Loucy (cell line): ENCODE results near the gene ANP32A.

Source experiments
- H2AFZ ChIP-seq: fragments of 200-600 bp; sonication (generic); 2 replicates; pipeline ENCODE4 v1.6.0; 2016; ENCODE audit warnings: antibody characterized with exemption, mild to moderate bottlenecking, low read length, moderate library complexity
- H3F3A ChIP-seq: fragments of 200-600 bp; 2 replicates; pipeline ENCODE4 v1.6.0; 2016; ENCODE audit warnings: antibody characterized with exemption, low read depth, mild to moderate bottlenecking
- H3K27me3 ChIP-seq: fragments of 200-600 bp; sonication (generic); 2 replicates; pipeline ENCODE4 v1.6.1; 2014; ENCODE audit warnings: low read length, mild to moderate bottlenecking; ENCODE audit not compliant: insufficient read depth, poor library complexity, severe bottlenecking
- H3K36me3 ChIP-seq: fragments of 200-600 bp; sonication (generic); 2 replicates; pipeline ENCODE4 v1.6.1; 2016; ENCODE audit warnings: low read length; ENCODE audit not compliant: insufficient read depth
- H3K4me1 ChIP-seq: fragments of 200-600 bp; sonication (generic); 2 replicates; pipeline ENCODE4 v1.5.1; 2014; ENCODE audit warnings: low read length, mild to moderate bottlenecking; ENCODE audit not compliant: insufficient read depth, poor library complexity, severe bottlenecking
- H3K4me2 ChIP-seq: fragments of 200-600 bp; sonication (generic); 2 replicates; pipeline ENCODE4 v1.6.0; 2014; ENCODE audit warnings: antibody characterized with exemption, low read length, low read depth, mild to moderate bottlenecking; ENCODE audit not compliant: poor library complexity, severe bottlenecking
- H3K4me3 ChIP-seq: fragments of 200-600 bp; sonication (generic); 2 replicates; pipeline ENCODE4 v1.5.1; 2014; ENCODE audit warnings: low read length, mild to moderate bottlenecking, mixed read lengths; ENCODE audit not compliant: poor library complexity, severe bottlenecking
- H3K79me2 ChIP-seq: fragments of 200-600 bp; sonication (generic); 2 replicates; pipeline ENCODE4 v1.6.1; 2014; ENCODE audit warnings: low read length; ENCODE audit not compliant: insufficient read depth
- H3K9ac ChIP-seq: fragments of 200-600 bp; sonication (generic); 2 replicates; pipeline ENCODE4 v1.6.0; 2014; ENCODE audit warnings: mild to moderate bottlenecking, low read depth, low read length, moderate library complexity; ENCODE audit not compliant: poor library complexity, severe bottlenecking
- H3K9me2 ChIP-seq: fragments of 200-600 bp; sonication (generic); replicated peaks from 2 replicates; pipeline ENCODE4 v1.6.1; 2016; ENCODE audit warnings: low read depth, low read length, mixed read lengths
- H3K9me3 ChIP-seq: fragments of 200-600 bp; sonication (generic); 2 replicates; pipeline ENCODE4 v1.6.1; 2014; ENCODE audit warnings: mild to moderate bottlenecking, antibody characterized with exemption, low read length, low read depth; ENCODE audit not compliant: insufficient read depth
- H4K20me1 ChIP-seq: fragments of 200-600 bp; sonication (generic); 2 replicates; pipeline ENCODE4 v1.6.0; 2014; ENCODE audit warnings: antibody characterized with exemption, low read length, mild to moderate bottlenecking; ENCODE audit not compliant: insufficient read depth, poor library complexity, severe bottlenecking
- CTCF ChIP-seq: fragments of 200-600 bp; sonication (generic); conservative IDR thresholded peaks from 2 replicates; pipeline ENCODE4 v1.5.1; 2014; ENCODE audit warnings: mild to moderate bottlenecking, antibody characterized with exemption, low read length
- EZH2phosphoT487 ChIP-seq: fragments of 200-600 bp; IDR thresholded peaks from 2 replicates; pipeline ENCODE4 v1.6.1; 2018; ENCODE audit warnings: antibody characterized with exemption, mild to moderate bottlenecking, moderate library complexity, borderline replicate concordance

ANP32A gene

DNA sequence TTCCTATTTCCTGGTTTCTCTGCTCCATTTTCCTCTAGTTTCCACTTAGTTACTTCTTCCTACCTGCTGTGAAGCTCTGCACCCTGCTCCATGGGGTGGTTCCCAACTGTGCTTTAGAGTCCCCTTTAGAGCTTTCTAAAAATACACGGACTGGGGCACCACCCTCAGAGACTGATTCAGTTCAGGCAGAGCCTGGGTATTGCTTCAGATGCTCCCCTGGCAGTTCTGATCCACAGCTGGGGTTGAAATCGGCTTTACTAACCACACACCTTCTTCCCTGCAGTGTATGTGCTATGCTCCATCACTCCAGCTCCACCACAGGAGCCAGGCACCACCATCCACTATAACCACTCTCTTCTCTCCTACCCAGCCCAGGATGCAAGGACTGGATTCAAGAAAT lies 12.6 kb downstream of the ANP32A start:
- Histone ChIP-seq H3K4me1 (peaks cover 10% of the 10 kb centered on the region), H3K27me3 (no peaks in the 10 kb centered on the region), H3K4me3 (no peak overlapping the region), H3K9ac (no peak overlapping the region), H3K36me3 (peaks cover 67% of the 10 kb centered on the region; the same call in 1 of the 2 replicates), H3K9me2 (no peaks in the 10 kb centered on the region), H3K79me2 (peaks cover 100% of the 10 kb centered on the region), H3K4me2 (no peak overlapping the region), H3F3A (no peaks in the 10 kb centered on the region), H2AFZ (no peak overlapping the region), H4K20me1 (peaks cover 98% of the 10 kb centered on the region), H3K9me3 (no peaks in the 10 kb centered on the region)
- TF ChIP-seq EZH2phosphoT487: no peak
- TF ChIP-seq CTCF: no peak

DNA sequence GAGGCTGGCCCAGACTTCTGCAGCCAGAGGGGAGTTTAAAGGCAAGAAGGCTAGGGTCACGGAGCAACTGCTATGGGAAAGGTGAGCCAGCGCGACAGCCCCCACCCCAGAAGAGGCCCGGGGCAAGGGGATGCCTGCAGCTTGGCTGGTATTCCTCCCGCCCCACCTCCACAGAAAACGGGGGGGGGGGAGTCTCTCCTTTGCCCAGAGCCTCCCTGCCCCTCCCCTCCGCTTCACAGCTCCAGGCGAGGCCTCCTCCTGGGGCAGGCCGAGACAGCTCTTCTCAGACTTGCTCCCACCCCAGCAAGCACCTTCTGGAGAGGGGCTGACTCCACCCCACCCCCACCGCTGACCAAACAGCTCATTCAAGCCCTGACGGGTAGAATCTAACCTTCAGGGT lies 13.4 kb downstream of the ANP32A start:
- H3K9me3 ChIP-seq: no peaks in the 10 kb centered on the region
- peaks cover 98% of the 10 kb centered on the region for H4K20me1 ChIP-seq
- H3K4me3 ChIP-seq: no peak overlapping the region
- peaks cover 73% of the 10 kb centered on the region; the same call in 1 of the 2 replicates for H3K36me3 ChIP-seq
- H3K9me2 ChIP-seq: no peaks in the 10 kb centered on the region
- no peak overlapping the region for H3K9ac ChIP-seq
- no peaks in the 10 kb centered on the region for H3F3A ChIP-seq
- no peak overlapping the region for H3K4me2 ChIP-seq
- no peak for TF ChIP-seq CTCF
- no peak for TF ChIP-seq EZH2phosphoT487
- peaks cover 3% of the 10 kb centered on the region for H3K4me1 ChIP-seq
- peaks cover 100% of the 10 kb centered on the region for H3K79me2 ChIP-seq
- H2AFZ ChIP-seq: no peak overlapping the region
- H3K27me3 ChIP-seq: no peaks in the 10 kb centered on the region

- H3K79me2 ChIP-seq: peaks cover 100% of the 10 kb centered on the region
- H2AFZ ChIP-seq: no peak overlapping the region
- H3K4me1 ChIP-seq: peaks cover 3% of the 10 kb centered on the region
- H3K4me2 ChIP-seq: no peak overlapping the region
- H3K9me2 ChIP-seq: no peaks in the 10 kb centered on the region
- H3K4me3 ChIP-seq: no peak overlapping the region
- no peaks in the 10 kb centered on the region for H3K27me3 ChIP-seq
- no peaks in the 10 kb centered on the region for H3F3A ChIP-seq
- H3K36me3 ChIP-seq: peaks cover 76% of the 10 kb centered on the region; the same call in 1 of the 2 replicates
- H3K9me3 ChIP-seq: no peaks in the 10 kb centered on the region
- no peak overlapping the region for H3K9ac ChIP-seq
- TF ChIP-seq EZH2phosphoT487 (no peak), CTCF (no peak)
- H4K20me1 ChIP-seq: peaks cover 98% of the 10 kb centered on the region
Observed at GRCh38 chr15:68806220-68807060, 14.3 kb downstream of the ANP32A start.
